ENCODE data around the gene C9orf50. TPM values are rescaled to one million over a fixed set of nuclear protein-coding genes. Genes with fewer than 3 reads are reported as not detected.

The C9orf50 gene, protein sequence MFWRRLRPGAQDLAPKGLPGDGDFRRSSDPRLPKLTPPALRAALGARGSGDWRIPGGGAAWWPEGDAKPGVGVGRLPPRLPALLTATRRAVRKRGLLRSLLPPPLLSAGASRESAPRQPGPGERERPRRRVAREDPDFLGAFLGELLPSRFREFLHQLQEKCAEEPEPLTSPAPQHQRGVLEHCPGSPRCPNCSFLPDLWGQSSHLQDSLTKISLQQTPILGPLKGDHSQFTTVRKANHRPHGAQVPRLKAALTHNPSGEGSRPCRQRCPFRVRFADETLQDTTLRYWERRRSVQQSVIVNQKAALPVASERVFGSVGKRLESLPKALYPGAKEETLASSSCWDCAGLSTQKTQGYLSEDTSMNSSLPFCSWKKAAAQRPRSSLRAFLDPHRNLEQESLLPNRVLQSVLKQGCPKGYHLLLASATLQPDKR
- total RNA-seq (2022; extraction: Qiagen RNA extraction; ENCODE audit: low read depth): not detected in 5 replicates

DNA sequence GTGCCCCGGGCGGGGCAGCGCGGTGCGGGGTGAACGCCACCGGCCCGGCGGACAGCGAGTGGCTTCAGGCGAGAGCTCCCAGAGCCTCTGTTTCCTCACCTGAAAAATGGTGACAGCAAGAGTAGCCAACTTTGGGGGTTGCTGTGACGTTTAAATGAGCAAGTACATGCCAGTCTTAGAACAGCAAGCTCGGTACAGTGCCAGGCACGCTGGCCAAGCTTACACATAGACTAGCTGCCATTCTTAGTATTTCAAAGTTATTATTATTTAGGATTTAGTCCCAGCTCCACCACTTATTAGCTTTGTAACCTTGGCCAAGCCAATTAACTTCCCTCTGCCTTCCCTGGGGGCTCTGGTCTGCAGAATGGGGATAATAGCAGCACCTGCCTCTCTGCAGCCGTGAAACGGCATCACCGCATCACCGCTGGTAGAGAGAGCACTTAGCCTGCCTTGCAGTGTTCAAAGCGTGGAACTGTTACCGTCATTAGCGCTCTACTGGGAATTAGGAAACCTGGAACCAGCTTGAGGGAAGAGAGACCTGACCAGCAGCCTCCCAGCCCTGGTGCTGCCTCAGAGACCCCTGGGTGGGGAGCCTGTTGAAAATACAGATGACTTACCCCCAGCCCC is at the start of gene C9orf50:
C9orf50 (minus strand) TSS at position 433 of the 627 bp plus-strand sequence. CDS start 527 bp downstream, outside the sequence.

DNA sequence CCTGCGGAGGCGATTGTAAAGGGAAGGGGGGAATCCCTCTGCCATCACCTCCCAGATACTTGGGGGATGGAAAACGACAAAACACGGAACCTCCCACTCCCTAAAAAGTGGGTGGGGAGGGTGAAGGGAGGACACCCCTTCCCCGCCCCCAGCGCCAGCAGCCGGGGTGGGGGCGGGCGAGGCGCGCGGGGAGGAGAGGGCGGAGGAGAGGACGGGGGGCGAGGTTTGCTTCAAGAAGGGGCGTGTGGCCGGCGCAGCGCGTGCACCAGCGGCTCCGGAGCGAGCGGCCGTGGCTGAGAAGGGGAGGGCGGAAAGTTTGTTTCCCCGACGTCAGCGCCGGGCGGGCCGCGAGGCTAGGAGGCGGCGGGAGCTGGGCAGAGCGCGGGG is 44.5 kb upstream of the C9orf50 start, which contains the start of gene PRRX2:
PRRX2 (plus strand) TSS at position 259 of the 387 bp plus-strand sequence. CDS start 221 bp downstream, outside the sequence.

DNA sequence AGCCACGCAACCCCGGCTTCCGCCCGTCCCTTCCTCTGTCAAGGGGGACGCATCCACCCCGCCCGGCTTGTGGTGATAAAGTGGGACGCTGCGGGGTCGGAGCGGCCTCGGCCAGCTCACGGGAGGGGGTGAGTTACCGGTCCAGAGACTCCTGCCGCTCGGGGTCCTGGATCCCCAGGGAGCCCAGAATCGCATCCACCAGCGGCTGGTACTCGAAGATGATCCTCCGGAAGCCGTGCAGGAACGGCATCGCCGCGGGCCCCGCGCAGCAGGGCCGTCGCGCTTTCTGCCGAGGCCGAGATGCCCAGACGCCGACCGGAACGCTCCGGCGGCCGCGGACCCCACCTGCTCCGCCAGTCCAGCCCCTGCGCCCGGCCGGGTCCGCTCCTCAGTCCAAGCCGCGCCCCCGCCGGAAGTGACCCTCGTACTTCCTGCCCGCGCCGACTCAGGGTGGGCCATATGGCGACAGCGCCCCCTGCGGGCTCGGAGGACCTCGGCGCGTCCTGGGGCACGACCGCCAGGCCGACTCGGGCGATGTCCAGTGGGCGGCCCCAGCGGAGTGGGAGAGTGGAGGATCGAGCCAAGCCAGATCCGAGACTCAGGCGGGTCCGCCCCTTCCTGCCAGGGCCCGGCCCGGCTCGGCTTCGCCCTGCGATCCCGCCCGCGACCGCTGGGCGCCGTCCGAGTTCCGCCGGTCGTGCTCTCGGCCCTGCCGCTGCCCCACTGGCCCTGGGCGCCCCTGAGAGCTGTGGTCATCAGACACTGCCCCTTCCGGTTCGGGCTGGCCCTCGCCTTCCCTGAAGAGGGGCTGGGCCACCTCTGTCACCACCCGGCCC is 21.1 kb upstream of the C9orf50 start, which contains the start of gene ASB6:
ASB6 (minus strand) TSS at position 402 of the 836 bp plus-strand sequence; CDS start at position 250, 152 bp downstream.

DNA sequence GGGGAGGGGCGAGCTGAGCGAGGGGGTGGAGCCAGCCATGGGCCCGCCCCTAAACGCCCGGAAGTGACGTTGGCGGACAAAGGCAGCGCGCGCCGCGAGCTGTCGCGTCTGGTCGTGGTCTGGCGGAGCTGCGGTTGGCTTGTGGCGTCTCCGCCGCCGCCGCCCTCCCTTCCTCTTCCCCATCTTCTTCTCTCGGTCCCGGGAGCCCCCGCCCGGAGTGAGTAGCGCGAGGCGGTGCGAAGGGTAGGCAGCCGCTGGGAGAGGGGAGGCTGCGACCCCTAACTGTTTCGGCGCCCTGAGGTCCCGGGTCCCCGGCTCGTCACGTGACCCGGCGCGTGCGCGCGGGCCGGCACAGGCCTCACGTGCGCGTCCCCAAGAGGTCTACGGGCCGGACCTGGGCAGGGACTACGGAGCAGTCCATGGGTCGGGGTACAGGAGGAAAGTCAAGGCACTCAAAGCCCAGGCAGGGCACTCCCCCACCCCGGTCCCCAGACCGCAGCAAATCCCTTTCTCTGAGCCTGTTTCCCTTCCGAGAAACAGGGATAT is 5.3 kb upstream of the C9orf50 start, which contains the start of gene NTMT1:
NTMT1 (plus strand) TSS at position 85 of the 546 bp plus-strand sequence. CDS start 6,541 bp downstream, outside the sequence.

Other genes with a start within 250 kb of the C9orf50 start
- gene NTMT1, start 5.1 kb upstream of the C9orf50 start, total RNA-seq (2022; extraction: Qiagen RNA extraction; ENCODE audit: low read depth): 89.4 to 107 TPM (median 97.7 TPM) in 5 replicates
- gene ASB6, start 21.1 kb upstream of the C9orf50 start, total RNA-seq (2022; extraction: Qiagen RNA extraction; ENCODE audit: low read depth): 20.1 to 24.8 TPM (median 24.1 TPM) in 5 replicates
- 2.8 to 7.2 TPM (median 6.5 TPM) in 5 replicates for gene PRRX2, start 44.5 kb upstream of the C9orf50 start, total RNA-seq (2022; extraction: Qiagen RNA extraction; ENCODE audit: low read depth)
- 91.2 to 108 TPM (median 93.1 TPM) in 5 replicates for gene PTGES, start 131.9 kb upstream of the C9orf50 start, total RNA-seq (2022; extraction: Qiagen RNA extraction; ENCODE audit: low read depth)
- 21.0 to 27.8 TPM (median 26.4 TPM) in 5 replicates for gene TOR1B, start 182.1 kb upstream of the C9orf50 start, total RNA-seq (2022; extraction: Qiagen RNA extraction; ENCODE audit: low read depth)
- 58.4 to 64.6 TPM (median 64.3 TPM) in 5 replicates for gene TOR1A, start 203.0 kb upstream of the C9orf50 start, total RNA-seq (2022; extraction: Qiagen RNA extraction; ENCODE audit: low read depth)
- gene C9orf78, start 214.2 kb upstream of the C9orf50 start, total RNA-seq (2022; extraction: Qiagen RNA extraction; ENCODE audit: low read depth): 49.0 to 57.3 TPM (median 49.9 TPM) in 5 replicates
- gene USP20, start 214.4 kb upstream of the C9orf50 start, total RNA-seq (2022; extraction: Qiagen RNA extraction; ENCODE audit: low read depth): 5.9 to 6.4 TPM (median 6.1 TPM) in 5 replicates